HCT116 (cell line): ENCODE measurements around the gene FRAS1.

Experiments used
- EZH2 ChIP-seq: fragments of 200-600 bp; sonication (generic); IDR thresholded peaks from 2 replicates; pipeline ENCODE4 v1.6.1; 2017; ENCODE audit warnings: antibody characterized with exemption, mixed run types
- EZH2phosphoT487 ChIP-seq: fragments of 200-600 bp; IDR thresholded peaks from 2 replicates; pipeline ENCODE4 v1.6.1; 2018; ENCODE audit warnings: antibody characterized with exemption, borderline replicate concordance
- FOSL1 ChIP-seq: IDR thresholded peaks from 2 replicates; pipeline ENCODE4 v1.6.1; 2012; ENCODE audit warnings: low read depth
- JUND ChIP-seq: IDR thresholded peaks from 2 replicates; pipeline ENCODE4 v1.6.1; 2012
- POLR2A ChIP-seq: IDR thresholded peaks from 2 replicates; pipeline ENCODE4 v1.7.0; 2011; ENCODE audit warnings: borderline replicate concordance; ENCODE audit not compliant: insufficient read depth, insufficient read length; ENCODE audit errors: extremely low read depth
- POLR2AphosphoS5 ChIP-seq: IDR thresholded peaks from 2 replicates; pipeline ENCODE4 v1.6.1; 2011; ENCODE audit warnings: mild to moderate bottlenecking, low read depth, low read length, moderate library complexity
- RAD21 ChIP-seq: IDR thresholded peaks from 2 replicates; pipeline ENCODE4 v1.6.1; 2012; ENCODE audit warnings: low read depth, mild to moderate bottlenecking
- SP1 ChIP-seq: IDR thresholded peaks from 2 replicates; pipeline ENCODE4 v1.6.1; 2012; ENCODE audit warnings: low read depth
- ZBTB33 ChIP-seq: IDR thresholded peaks from 2 replicates; pipeline ENCODE4 v1.6.1; 2011; ENCODE audit warnings: mild to moderate bottlenecking, low read length, moderate library complexity; ENCODE audit not compliant: insufficient replicate concordance; ENCODE audit errors: extremely low read depth
- TF ChIP-seq, protein P1 (sequence below), 3 experiments: fragments of 200-600 bp in 1 of 3; sonication (generic) in 1 of 3; IDR thresholded peaks in 2 of 3; conservative IDR thresholded peaks in 1 of 3; 2 replicates each; pipeline ENCODE4 v1.5.1; 2012 to 2017; ENCODE audit warnings: low read depth in 2 of 3, low read length in 2 of 3, antibody characterized with exemption in 1 of 3, borderline replicate concordance in 1 of 3, control low read depth in 1 of 3, mild to moderate bottlenecking in 1 of 3, mixed read lengths in 1 of 3, mixed run types in 1 of 3, moderate library complexity in 1 of 3; ENCODE audit not compliant: insufficient read depth in 1 of 3
- TF ChIP-seq, protein P2 (sequence below): IDR thresholded peaks from 2 replicates; pipeline ENCODE4 v1.6.1; 2012
- TF ChIP-seq, protein P3 (sequence below): IDR thresholded peaks from 2 replicates; pipeline ENCODE4 v1.6.1; 2012; ENCODE audit warnings: low read depth

DNA sequence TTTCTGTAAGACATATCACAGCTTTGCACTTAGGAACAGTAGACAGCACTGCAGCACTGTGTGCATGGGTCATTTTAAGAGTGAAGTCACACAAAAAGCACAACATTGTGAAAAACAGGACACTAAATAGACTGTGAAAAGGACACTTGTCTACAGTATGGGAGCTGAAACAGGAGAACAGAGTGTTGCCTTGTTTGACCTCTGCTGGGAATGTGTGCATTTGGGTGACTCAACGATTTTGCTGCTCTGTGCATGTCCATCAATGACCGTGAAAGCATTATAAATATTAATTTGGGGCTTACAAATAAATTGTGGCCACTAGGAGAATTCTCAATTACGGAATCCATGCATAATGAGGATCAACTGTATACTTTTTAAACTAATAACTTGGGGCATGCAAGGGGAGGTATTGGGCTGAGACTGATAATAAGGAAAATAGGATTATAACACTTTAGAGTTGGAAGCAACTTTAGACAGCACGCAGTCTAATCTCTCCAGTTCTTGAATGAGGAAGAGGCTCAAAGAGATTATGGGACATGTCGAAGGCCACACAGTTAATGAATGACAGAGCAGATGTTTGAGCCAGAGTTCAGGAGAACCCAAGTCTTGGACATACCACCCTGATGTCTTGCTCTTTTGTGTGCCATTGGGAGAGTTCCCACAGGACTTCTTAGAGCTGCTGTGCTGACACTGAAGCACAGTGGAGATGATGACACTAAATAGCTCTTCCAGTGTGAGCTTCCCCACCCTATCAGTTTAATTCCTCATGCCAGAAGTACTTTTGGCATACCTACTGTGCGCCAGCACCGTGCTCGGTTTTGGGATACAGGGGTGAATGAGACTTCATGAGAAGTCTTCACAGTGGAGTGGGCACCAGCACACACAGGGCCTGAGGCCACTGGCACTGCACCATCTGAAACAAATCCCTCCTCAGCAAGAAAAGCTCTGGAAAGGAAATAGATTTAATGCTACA is 79.3 kb downstream of the FRAS1 start:
- TF ChIP-seq ZBTB33 (no peak), POLR2AphosphoS5 (no peak), POLR2A (no peak), FOSL1 (no peak), JUND (no peak), RAD21 (no peak), EZH2 (no peak), EZH2phosphoT487 (no peak), SP1 (no peak)
- TF ChIP-seq, protein P1, sequence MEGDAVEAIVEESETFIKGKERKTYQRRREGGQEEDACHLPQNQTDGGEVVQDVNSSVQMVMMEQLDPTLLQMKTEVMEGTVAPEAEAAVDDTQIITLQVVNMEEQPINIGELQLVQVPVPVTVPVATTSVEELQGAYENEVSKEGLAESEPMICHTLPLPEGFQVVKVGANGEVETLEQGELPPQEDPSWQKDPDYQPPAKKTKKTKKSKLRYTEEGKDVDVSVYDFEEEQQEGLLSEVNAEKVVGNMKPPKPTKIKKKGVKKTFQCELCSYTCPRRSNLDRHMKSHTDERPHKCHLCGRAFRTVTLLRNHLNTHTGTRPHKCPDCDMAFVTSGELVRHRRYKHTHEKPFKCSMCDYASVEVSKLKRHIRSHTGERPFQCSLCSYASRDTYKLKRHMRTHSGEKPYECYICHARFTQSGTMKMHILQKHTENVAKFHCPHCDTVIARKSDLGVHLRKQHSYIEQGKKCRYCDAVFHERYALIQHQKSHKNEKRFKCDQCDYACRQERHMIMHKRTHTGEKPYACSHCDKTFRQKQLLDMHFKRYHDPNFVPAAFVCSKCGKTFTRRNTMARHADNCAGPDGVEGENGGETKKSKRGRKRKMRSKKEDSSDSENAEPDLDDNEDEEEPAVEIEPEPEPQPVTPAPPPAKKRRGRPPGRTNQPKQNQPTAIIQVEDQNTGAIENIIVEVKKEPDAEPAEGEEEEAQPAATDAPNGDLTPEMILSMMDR (IDR thresholded peaks at IDR 0.05 in 2 of 3, conservative IDR thresholded peaks at IDR 0.05 in 1 of 3; ENCODE audit: borderline replicate concordance in 1 of 3, insufficient read depth in 1 of 3, low read depth in 2 of 3, low read length in 2 of 3) = no peak
- TF ChIP-seq, protein P2, sequence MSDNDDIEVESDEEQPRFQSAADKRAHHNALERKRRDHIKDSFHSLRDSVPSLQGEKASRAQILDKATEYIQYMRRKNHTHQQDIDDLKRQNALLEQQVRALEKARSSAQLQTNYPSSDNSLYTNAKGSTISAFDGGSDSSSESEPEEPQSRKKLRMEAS = no peak
- TF ChIP-seq, protein P3, sequence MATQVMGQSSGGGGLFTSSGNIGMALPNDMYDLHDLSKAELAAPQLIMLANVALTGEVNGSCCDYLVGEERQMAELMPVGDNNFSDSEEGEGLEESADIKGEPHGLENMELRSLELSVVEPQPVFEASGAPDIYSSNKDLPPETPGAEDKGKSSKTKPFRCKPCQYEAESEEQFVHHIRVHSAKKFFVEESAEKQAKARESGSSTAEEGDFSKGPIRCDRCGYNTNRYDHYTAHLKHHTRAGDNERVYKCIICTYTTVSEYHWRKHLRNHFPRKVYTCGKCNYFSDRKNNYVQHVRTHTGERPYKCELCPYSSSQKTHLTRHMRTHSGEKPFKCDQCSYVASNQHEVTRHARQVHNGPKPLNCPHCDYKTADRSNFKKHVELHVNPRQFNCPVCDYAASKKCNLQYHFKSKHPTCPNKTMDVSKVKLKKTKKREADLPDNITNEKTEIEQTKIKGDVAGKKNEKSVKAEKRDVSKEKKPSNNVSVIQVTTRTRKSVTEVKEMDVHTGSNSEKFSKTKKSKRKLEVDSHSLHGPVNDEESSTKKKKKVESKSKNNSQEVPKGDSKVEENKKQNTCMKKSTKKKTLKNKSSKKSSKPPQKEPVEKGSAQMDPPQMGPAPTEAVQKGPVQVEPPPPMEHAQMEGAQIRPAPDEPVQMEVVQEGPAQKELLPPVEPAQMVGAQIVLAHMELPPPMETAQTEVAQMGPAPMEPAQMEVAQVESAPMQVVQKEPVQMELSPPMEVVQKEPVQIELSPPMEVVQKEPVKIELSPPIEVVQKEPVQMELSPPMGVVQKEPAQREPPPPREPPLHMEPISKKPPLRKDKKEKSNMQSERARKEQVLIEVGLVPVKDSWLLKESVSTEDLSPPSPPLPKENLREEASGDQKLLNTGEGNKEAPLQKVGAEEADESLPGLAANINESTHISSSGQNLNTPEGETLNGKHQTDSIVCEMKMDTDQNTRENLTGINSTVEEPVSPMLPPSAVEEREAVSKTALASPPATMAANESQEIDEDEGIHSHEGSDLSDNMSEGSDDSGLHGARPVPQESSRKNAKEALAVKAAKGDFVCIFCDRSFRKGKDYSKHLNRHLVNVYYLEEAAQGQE = no peak
